K562 (cell line): ENCODE data around the gene PAK1IP1. TPM values are rescaled to one million over a fixed set of nuclear protein-coding genes. Genes with fewer than 3 reads are reported as not detected.
A peak's percentile ranks its signal among the peaks of the same experiment; 100 is the strongest.

Experiments
- ATAC-seq: fragments of 200-7000 bp; cut with Tn5 transposase; 3 replicates; pipeline ENCODE4 v1.9.1; 2020; ENCODE audit warnings: moderate library complexity
- BruUV-seq: library from RNA; stranded (reverse); fragments of 400-500 nt; replicated peaks from 2 replicates; lab custom pipeline; 2021; lab: Mats Ljungman, UMichigan
- CTCF ChIA-PET: fragments of 300-600 bp; formaldehyde crosslinking; extraction: SDS; loops from one replicate; lab custom pipeline; 2021; ENCODE audit warnings: low intra/inter-chr PET ratio; lab: Yijun Ruan, JAX
- POLR2A ChIA-PET: fragments of 300-600, 350-650 bp; sonication (Branson Sonifier 250); formaldehyde crosslinking; extraction: SDS; loops from one replicate; lab custom pipeline; 2021; ENCODE audit warnings: antibody characterized with exemption, inconsistent platforms; lab: Yijun Ruan, JAX
- DNase-seq, 4 experiments: peaks; one replicate each; pipeline versions ENCODE4 v3.0.0 to v3.0.0-alpha.2; 2011 to 2018; ENCODE audit warnings: low spot score in 3 of 4, mixed read lengths in 3 of 4; ENCODE audit errors: extremely low read depth in 1 of 4
- FAIRE-seq: peaks from 2 replicates; lab custom pipeline; 2011; peaks lifted over from hg19 to GRCh38; lab: Jason Lieb, UNC
- H2AFZ ChIP-seq: 2 replicates; pipeline ENCODE4 v1.6.0; 2011; ENCODE audit warnings: low read depth, low read length, control low read depth, inconsistent platforms
- H3K27ac ChIP-seq: fragments of 200-600 bp; 3 replicates; pipeline ENCODE4 v1.8.0; 2011; ENCODE audit warnings: low read depth, mild to moderate bottlenecking, control low read depth, inconsistent platforms, low read length, moderate library complexity, mixed read lengths; ENCODE audit errors: extremely low read depth
- H3K27me3 ChIP-seq, 2 experiments: fragments of 300-600 bp in 1 of 2; 2 replicates in 1 of 2; 3 replicates in 1 of 2; pipeline versions ENCODE4 v1.6.0 to v1.8.0; 2011; ENCODE audit warnings: inconsistent platforms in 2 of 2, low read length in 2 of 2, mild to moderate bottlenecking in 1 of 2, mixed read lengths in 1 of 2, moderate library complexity in 1 of 2; ENCODE audit not compliant: control insufficient read depth in 2 of 2, insufficient read depth in 2 of 2
- H3K36me3 ChIP-seq: fragments of 300-600 bp; 3 replicates; pipeline ENCODE4 v1.8.0; 2011; ENCODE audit warnings: mild to moderate bottlenecking, low read length, inconsistent platforms; ENCODE audit not compliant: control insufficient read depth, insufficient read depth
- H3K4me1 ChIP-seq, 2 experiments: fragments of 200-600 bp in 1 of 2; replicated peaks in 1 of 2; 2 replicates in 1 of 2; 3 replicates in 1 of 2; pipeline versions ENCODE4 v1.5.1 to v1.8.0; 2011; ENCODE audit warnings: inconsistent platforms in 2 of 2, low read length in 2 of 2, mild to moderate bottlenecking in 1 of 2, mixed read lengths in 1 of 2, moderate library complexity in 1 of 2; ENCODE audit not compliant: control insufficient read depth in 2 of 2, insufficient read depth in 2 of 2
- H3K4me2 ChIP-seq: 2 replicates; pipeline ENCODE4 v1.6.1; 2011; ENCODE audit warnings: low read length, control low read depth, inconsistent platforms, mixed read lengths; ENCODE audit not compliant: insufficient read depth
- H3K4me3 ChIP-seq: fragments of 200-600 bp; sonication (generic), shearing (Covaris generic); 2 replicates; pipeline ENCODE4 v1.5.1; 2016; ENCODE audit warnings: control low read depth, inconsistent platforms
- H3K79me2 ChIP-seq: fragments of 200-600 bp; 3 replicates; pipeline ENCODE4 v1.8.0; 2011; ENCODE audit warnings: low read length, inconsistent platforms; ENCODE audit not compliant: control insufficient read depth, insufficient read depth
- H3K9ac ChIP-seq, 2 experiments: 2 replicates each; pipeline versions ENCODE4 v1.6.0 to v1.6.1; 2011; ENCODE audit warnings: low read depth in 2 of 2, low read length in 2 of 2, control low read depth in 1 of 2, inconsistent platforms in 1 of 2, mild to moderate bottlenecking in 1 of 2, mixed read lengths in 1 of 2; ENCODE audit not compliant: insufficient read depth in 1 of 2
- H3K9me1 ChIP-seq: one replicate; pipeline ENCODE4 v1.6.0; 2011; ENCODE audit warnings: inconsistent platforms, mild to moderate bottlenecking, low read length, moderate library complexity; ENCODE audit not compliant: control insufficient read depth, insufficient read depth
- H3K9me3 ChIP-seq: replicated peaks from 2 replicates; pipeline ENCODE4 v1.5.1; 2011; ENCODE audit warnings: low read depth, low read length, inconsistent platforms; ENCODE audit not compliant: control insufficient read depth, insufficient read depth
- H4K20me1 ChIP-seq: replicated peaks from 2 replicates; pipeline ENCODE4 v1.6.1; 2011; ENCODE audit warnings: low read length, inconsistent platforms, mixed read lengths; ENCODE audit not compliant: control insufficient read depth, insufficient read depth
- CEBPG ChIP-seq, 3 experiments: fragments of 200-800 bp in 1 of 3; sonication (Bioruptor generic) in 1 of 3; sonication (generic) in 1 of 3; formaldehyde crosslinking in 1 of 3; IDR thresholded peaks in 2 of 3; conservative IDR thresholded peaks in 1 of 3; 2 replicates each; pipeline versions ENCODE4 v1.6.1 to v1.8.0; 2016 to 2022; ENCODE audit warnings: missing compliant biosample characterization in 2 of 3, missing genetic modification characterization in 2 of 3, mild to moderate bottlenecking in 1 of 3, missing genetic modification reagents in 1 of 3
- DMBX1 ChIP-seq: fragments of 250-450 bp; sonication (Bioruptor Pico); IDR thresholded peaks from 2 replicates; pipeline ENCODE4 v1.8.0; 2022; ENCODE audit warnings: inconsistent platforms, mild to moderate bottlenecking, moderate library complexity, borderline replicate concordance
- EGR1 ChIP-seq: fragments of 450-650 bp; conservative IDR thresholded peaks from 2 replicates; pipeline ENCODE4 v1.6.1; 2017; ENCODE audit warnings: mild to moderate bottlenecking
- HIVEP1 ChIP-seq: fragments of 250-450 bp; sonication (Bioruptor Pico); IDR thresholded peaks from 2 replicates; pipeline ENCODE4 v1.4.0; 2020; ENCODE audit warnings: mild to moderate bottlenecking
- IRF2 ChIP-seq: sonication (generic); formaldehyde crosslinking; IDR thresholded peaks from 2 replicates; pipeline ENCODE4 v1.8.1; 2022; ENCODE audit warnings: mild to moderate bottlenecking, missing genetic modification reagents
- PTRF ChIP-seq: fragments of 450-650 bp; IDR thresholded peaks from 2 replicates; pipeline ENCODE4 v1.6.1; 2016; ENCODE audit warnings: mild to moderate bottlenecking, missing genetic modification characterization, missing compliant biosample characterization
- RFX1 ChIP-seq: fragments of 450-650 bp; IDR thresholded peaks from 2 replicates; pipeline ENCODE4 v1.6.1; 2016; ENCODE audit warnings: mild to moderate bottlenecking, moderate library complexity
- STAT5A ChIP-seq: IDR thresholded peaks from 2 replicates; pipeline ENCODE4 v1.6.1; 2012; ENCODE audit warnings: low read length, inconsistent platforms, borderline replicate concordance
- ZBTB8A ChIP-seq: fragments of 450-650 bp; IDR thresholded peaks from 2 replicates; pipeline ENCODE4 v1.6.1; 2018; ENCODE audit warnings: mild to moderate bottlenecking, moderate library complexity; ENCODE audit not compliant: partially characterized antibody
- ZC3H11A ChIP-seq: IDR thresholded peaks from 2 replicates; pipeline ENCODE4 v1.6.1; 2012; ENCODE audit warnings: low read depth, low read length, improper control_type of control experiment
- ZFX ChIP-seq: sonication (generic); formaldehyde crosslinking; IDR thresholded peaks from 2 replicates; pipeline ENCODE4 v1.8.0; 2022; ENCODE audit warnings: mild to moderate bottlenecking, missing genetic modification reagents, moderate library complexity
- ZNF311 ChIP-seq: fragments of 250-450 bp; sonication (Bioruptor Pico); IDR thresholded peaks from 2 replicates; pipeline ENCODE4 v1.4.0; 2020; ENCODE audit warnings: mild to moderate bottlenecking, moderate library complexity
- WGBS: fragments of 100-300 bp; shearing (Covaris generic); methylation state at CpG from one replicate; pipeline ENCODE4 v1.1.6; 2016; ENCODE audit warnings: low coverage, mixed read lengths; ENCODE audit not compliant: insufficient coverage; ENCODE audit errors: missing lambda C conversion rate; 5-methylcytosine and 5-hydroxymethylcytosine counted together
- in situ Hi-C: fragments of 300-500 bp; cut with MboI; formaldehyde crosslinking; loops from 4 replicates; pipeline ENCODE4 v1.15.0; 2018; ENCODE audit warnings: inconsistent platforms, mixed read lengths
- intact Hi-C: fragments of 100-400 bp; cut with micrococcal nuclease; formaldehyde crosslinking; loops from 2 replicates; pipeline ENCODE4 v1.14.2; 2022
- polyA plus RNA-seq, 8 experiments: library from polyadenylated mRNA; depleted of rRNA in 4 of 8; stranded (reverse) in 5 of 8; unstranded in 3 of 8; fragments of >200 nt; fragmentation: Nextera tagmentation in 2 of 8; fragmentation: Illumina TruSeq in 1 of 8; extraction: Ambion mirVana in 2 of 8; extraction: Trizol in 1 of 8; gene quantifications; 2 replicates each; pipeline versions ENCODE4 v1.2.1 to v1.2.3, GENCODE V29; 2011 to 2014; ENCODE audit warnings: inconsistent platforms in 1 of 8, missing spikeins in 1 of 8
- total RNA-seq, 7 experiments: library from RNA; depleted of rRNA in 6 of 7; stranded (reverse); fragments of >200 nt in 6 of 7; fragmentation: Illumina TruSeq in 2 of 7; extraction: Trizol in 2 of 7; gene quantifications; 2 replicates each; pipeline versions ENCODE4 v1.2.1 to v1.2.3, GENCODE V29; 2011 to 2021; ENCODE audit warnings: low replicate concordance in 1 of 7
- TF ChIP-seq, protein P1 (sequence below): fragments of 450-650 bp; formaldehyde crosslinking; IDR thresholded peaks from 2 replicates; pipeline ENCODE4 v1.4.0; 2022; ENCODE audit warnings: missing genetic modification characterization
- TF ChIP-seq, protein P2 (sequence below): fragments of 250-450 bp; sonication (Bioruptor Pico); IDR thresholded peaks from 2 replicates; pipeline ENCODE4 v1.8.0; 2021; ENCODE audit warnings: mild to moderate bottlenecking, moderate library complexity
- TF ChIP-seq, protein P3 (sequence below), 2 experiments: IDR thresholded peaks; 2 replicates each; pipeline ENCODE4 v1.6.1; 2012; ENCODE audit warnings: improper control_type of control experiment in 2 of 2, low read depth in 2 of 2, low read length in 2 of 2, borderline replicate concordance in 1 of 2

Gene PAK1IP1
- total and polyA plus RNA-seq, 9 of the 15 experiments (the other 6 are each of a cell fraction or from before 2014, with no cell fraction given): 50.0 to 200 (median 87.0) TPM

DNA sequence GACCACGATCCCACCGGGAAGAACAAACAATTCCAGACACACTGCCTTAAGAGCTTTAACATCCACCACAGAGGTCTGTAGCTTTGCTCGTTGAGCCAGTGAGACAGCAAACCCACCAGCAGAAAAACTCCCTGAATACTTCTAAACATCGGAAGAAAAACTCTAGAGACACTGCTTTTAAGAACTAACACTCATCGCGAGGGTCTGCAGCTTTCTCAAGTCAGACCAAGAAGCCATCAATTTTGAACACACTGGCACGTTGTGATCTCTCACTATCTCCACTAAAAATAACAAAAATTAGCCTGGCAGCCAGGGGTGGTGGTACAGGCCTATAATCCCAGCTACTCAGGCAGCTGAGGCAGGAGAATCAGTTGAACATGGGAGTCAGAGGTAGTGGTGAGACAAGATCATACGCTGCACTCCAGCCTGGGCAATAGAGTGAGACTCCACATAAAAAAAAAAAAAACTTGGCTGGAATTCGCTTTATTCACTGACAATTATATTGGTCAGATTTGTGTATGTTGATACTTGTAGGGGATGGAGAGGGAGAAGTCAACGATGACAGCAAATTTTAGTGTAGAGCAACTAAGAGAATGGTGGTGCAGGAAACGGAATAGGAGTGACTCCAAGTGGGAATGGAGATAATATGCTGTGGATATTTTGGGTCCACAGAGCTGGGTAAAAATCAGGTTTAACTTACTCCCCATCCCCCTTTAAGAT, 27.2 kb downstream of the PAK1IP1 start (continued):
- TF ChIP-seq, protein P1, sequence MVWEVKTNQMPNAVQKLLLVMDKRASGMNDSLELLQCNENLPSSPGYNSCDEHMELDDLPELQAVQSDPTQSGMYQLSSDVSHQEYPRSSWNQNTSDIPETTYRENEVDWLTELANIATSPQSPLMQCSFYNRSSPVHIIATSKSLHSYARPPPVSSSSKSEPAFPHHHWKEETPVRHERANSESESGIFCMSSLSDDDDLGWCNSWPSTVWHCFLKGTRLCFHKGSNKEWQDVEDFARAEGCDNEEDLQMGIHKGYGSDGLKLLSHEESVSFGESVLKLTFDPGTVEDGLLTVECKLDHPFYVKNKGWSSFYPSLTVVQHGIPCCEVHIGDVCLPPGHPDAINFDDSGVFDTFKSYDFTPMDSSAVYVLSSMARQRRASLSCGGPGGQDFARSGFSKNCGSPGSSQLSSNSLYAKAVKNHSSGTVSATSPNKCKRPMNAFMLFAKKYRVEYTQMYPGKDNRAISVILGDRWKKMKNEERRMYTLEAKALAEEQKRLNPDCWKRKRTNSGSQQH (CRISPR knock-in tag): 0 out of 2 replicates have a peak, but pooled peaks have one; percentile 2
- TF ChIP-seq, protein P2, sequence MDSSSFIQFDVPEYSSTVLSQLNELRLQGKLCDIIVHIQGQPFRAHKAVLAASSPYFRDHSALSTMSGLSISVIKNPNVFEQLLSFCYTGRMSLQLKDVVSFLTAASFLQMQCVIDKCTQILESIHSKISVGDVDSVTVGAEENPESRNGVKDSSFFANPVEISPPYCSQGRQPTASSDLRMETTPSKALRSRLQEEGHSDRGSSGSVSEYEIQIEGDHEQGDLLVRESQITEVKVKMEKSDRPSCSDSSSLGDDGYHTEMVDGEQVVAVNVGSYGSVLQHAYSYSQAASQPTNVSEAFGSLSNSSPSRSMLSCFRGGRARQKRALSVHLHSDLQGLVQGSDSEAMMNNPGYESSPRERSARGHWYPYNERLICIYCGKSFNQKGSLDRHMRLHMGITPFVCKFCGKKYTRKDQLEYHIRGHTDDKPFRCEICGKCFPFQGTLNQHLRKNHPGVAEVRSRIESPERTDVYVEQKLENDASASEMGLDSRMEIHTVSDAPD (CRISPR knock-in tag): no peak
- no peak for TF ChIP-seq EGR1
- TF ChIP-seq ZBTB8A: no peak

DNA sequence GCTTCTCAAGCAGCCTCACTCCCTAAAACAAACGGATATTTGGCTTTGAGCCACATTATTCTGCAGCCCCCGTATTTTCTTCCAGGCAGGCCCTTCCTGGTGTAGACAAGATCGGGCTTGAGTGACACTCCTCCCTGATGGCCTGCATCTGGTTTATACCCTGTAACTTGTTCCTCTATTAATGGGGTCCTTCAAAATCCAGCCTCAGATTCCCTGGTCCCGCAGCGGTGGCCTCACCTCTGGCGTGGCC, 27.7 kb downstream of the PAK1IP1 start:
- FAIRE-seq: no peak
- Histone ChIP-seq H3K4me1 (peaks cover 44 to 48% of the 10 kb centered on the region in 2 experiments), H3K36me3 (peaks cover 25% of the 10 kb centered on the region; the same call in 2 of the 3 replicates), H3K9me3 (peaks cover 13% of the 10 kb centered on the region), H3K79me2 (peaks cover 41% of the 10 kb centered on the region), H3K9ac (peak overlapping the region; percentile 85 to 92), H2AFZ (peak overlapping the region; percentile 90), H3K27ac (peak overlapping the region; percentile 88), H3K4me3 (peak overlapping the region; percentile 64), H3K9me1 (no peaks in the 10 kb centered on the region), H3K4me2 (peak overlapping the region; percentile 79), H4K20me1 (no peaks in the 10 kb centered on the region), H3K27me3 (no peaks in the 10 kb centered on the region)
- DNase-seq: no peak
- CTCF ChIA-PET: no interaction called here
- ATAC-seq: no peak
- BruUV-seq: TSS peak; percentile 91
- POLR2A ChIA-PET: interaction anchor here (0.6 to 4.0 kb wide), 15 partner anchors 9 to 1379 kb away, joined by 3 to 48 read pairs (median 3); partner anchors contain the start of gene TMEM14B
- in situ Hi-C loops: no loop called here
- 0% methylated on average over 6 of the region's 6 CpGs for WGBS
- intact Hi-C loops: loop anchor here (1.0 to 2.0 kb wide), 3 partner anchors 25 to 164 kb away; partner anchors contain the start of genes SYCP2L and TMEM14B
- TF ChIP-seq, protein P3, sequence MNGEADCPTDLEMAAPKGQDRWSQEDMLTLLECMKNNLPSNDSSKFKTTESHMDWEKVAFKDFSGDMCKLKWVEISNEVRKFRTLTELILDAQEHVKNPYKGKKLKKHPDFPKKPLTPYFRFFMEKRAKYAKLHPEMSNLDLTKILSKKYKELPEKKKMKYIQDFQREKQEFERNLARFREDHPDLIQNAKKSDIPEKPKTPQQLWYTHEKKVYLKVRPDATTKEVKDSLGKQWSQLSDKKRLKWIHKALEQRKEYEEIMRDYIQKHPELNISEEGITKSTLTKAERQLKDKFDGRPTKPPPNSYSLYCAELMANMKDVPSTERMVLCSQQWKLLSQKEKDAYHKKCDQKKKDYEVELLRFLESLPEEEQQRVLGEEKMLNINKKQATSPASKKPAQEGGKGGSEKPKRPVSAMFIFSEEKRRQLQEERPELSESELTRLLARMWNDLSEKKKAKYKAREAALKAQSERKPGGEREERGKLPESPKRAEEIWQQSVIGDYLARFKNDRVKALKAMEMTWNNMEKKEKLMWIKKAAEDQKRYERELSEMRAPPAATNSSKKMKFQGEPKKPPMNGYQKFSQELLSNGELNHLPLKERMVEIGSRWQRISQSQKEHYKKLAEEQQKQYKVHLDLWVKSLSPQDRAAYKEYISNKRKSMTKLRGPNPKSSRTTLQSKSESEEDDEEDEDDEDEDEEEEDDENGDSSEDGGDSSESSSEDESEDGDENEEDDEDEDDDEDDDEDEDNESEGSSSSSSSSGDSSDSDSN (IDR thresholded peaks at IDR 0.05; ENCODE audit: borderline replicate concordance in 1 of 2, low read depth in 2 of 2, low read length in 2 of 2): no peak
- TF ChIP-seq CEBPG (CRISPR knock-in tag; IDR thresholded peaks at IDR 0.05) (no peak), CEBPG (tag; conservative IDR thresholded peaks at IDR 0.05 in 1 of 2, IDR thresholded peaks at IDR 0.05 in 1 of 2) (peak; percentile 72 to 89; a peak in 3 of 4 replicates), IRF2 (no peak), ZFX (peak; percentile 61), ZNF311 (CRISPR knock-in tag) (no peak), DMBX1 (CRISPR knock-in tag) (0 out of 2 replicates have a peak, but pooled peaks have one; percentile 44), PTRF (tag) (no peak), HIVEP1 (0 out of 2 replicates have a peak, but pooled peaks have one; percentile 5), RFX1 (no peak), STAT5A (0 out of 2 replicates have a peak, but pooled peaks have one; percentile 6), ZC3H11A (no peak)
